Hematopoietic multipotent progenitor cell treated with erythropoietin and hydrocortisone succinate and interleukin-3 and kit ligand, for 15 days (in vitro differentiated cells): Measurements from ENCODE around the gene HERPUD1.
"Not testable (repeated sequence)": the region's sequence is repeated elsewhere in the genome, so short reads cannot be mapped to it uniquely, and the experiment has no call there.

Experiments used
- DNase-seq: peaks from one replicate; pipeline ENCODE4 v3.0.0-alpha.2; 2015; ENCODE audit warnings: low spot score

Gene HERPUD1

DNA sequence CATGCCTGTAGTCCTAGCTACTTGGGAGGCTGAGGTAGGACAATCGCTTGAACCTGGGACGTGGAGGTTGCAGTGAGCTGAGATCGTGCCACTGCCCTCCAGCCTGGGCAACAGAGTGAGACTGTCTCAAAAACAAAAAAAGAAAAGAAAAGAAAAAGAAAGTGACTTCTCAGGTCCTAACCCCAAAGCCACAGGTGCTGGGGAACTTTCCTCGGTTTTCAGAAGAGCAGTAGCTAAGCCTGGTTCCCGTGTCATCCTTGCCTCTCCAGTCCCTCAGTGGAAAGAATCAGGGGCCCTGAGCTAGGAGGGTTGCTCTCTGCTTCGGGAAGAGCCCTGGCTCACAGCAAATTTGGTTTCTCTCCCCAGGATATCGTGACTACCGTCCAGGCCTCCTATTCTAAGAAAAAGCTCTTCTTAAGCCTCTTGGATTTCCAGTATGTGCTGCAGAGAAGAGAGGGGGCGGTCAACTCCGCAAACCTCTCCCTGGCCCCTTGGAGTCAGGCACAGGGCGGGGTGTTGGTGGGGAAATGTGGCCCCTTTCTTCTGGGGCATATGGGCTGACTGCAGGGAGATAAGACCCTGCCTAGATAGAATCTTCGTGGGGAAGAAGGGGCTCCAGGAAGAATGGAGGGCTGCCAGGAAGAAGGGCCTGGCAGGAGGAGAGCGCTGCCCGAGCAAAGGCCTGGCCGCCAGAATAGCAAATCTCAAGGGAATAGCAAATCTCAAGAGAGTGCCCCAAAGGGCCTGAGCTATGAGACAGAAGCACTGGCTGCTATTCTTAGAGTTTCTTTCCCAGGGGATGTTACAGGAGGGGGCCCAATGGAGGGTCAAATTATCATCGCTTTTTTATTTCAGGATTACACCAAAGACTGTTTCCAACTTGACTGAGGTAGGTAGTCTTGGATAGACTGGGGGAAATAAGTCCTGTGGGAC, 49.1 kb downstream of the HERPUD1 start:
- DNase-seq: no peak

DNA sequence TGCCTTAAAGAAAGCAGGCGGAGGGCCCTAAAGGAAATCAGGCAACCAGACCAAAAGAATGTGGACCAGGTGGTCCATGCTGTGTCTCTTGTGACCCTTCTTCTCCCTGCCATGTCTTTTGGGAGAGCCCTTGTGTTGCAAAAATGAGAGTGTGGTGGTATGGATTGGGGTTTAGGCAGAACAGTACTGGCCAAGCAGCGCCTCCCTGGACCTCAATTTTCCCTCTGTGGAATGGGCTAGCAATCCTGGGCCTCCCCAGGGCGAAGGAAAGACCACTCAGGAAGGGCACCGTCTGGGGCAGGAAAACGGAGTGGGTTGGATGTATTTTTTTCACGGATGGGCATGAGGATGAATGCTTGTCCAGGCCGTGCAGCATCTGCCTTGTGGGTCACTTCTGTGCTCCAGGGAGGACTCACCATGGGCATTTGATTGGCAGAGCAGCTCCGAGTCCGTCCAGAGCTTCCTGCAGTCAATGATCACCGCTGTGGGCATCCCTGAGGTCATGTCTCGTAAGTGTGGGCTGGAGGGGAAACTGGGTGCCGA, 49.9 kb downstream of the HERPUD1 start:
- no peak for DNase-seq

DNA sequence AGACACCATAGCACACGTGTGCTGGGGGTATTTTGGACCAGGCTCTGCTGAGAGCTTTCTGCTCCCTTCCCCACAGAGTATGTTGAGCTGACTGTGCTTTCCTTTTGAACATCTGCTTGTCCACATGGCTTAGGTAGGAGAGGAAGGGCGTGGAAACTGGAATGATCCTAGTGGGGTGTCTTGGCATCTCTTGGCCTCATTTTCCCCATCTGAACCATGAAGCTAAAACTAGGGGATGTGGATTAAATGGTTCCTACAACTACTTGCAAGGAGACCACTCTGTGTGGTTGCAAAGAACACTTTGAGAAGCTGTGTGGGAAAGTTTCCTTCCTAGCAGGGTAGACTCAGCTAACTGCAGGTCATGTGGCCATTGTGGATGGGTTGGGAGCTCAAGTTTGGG, 50.8 kb downstream of the HERPUD1 start:
- DNase-seq: no peak

DNA sequence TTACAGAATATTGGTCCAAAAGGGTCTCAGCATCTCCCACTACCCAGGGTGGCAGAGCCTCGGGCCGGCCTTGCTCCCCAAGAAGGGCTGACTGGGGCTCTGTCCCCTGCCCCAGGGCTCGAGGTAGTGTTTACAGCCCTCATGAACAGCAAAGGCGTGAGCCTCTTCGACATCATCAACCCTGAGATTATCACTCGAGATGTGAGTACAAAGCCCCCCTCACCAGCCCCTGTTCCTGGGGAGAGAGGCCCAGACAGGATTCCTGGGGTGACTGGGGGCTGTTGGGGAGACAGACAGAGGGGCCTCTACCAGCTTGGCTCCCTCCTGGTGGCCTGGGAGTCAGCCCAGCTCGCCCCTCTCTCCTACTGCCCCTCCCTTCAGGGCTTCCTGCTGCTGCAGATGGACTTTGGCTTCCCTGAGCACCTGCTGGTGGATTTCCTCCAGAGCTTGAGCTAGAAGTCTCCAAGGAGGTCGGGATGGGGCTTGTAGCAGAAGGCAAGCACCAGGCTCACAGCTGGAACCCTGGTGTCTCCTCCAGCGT, 51.3 kb downstream of the HERPUD1 start:
- DNase-seq: no peak

DNA sequence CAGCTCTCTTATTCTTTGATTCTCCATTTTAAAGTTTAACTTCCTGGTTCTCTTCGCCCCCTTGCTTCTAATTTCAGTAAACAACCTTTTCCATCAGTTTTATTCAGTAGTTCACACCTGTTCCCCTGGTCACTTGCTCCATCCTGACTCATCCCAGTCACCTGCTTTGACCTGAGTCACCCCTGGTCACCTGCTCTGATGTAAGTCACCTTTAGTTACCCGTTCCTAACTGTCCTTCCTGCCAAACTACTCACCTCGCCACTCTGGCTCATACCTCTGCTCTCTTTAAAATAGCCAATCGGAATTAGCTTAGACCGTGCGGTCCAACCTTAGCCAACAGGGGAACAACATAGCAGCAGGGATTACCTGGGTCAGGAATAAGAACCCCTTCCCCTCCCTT, 52.7 kb downstream of the HERPUD1 start:
- no peak for DNase-seq

DNA sequence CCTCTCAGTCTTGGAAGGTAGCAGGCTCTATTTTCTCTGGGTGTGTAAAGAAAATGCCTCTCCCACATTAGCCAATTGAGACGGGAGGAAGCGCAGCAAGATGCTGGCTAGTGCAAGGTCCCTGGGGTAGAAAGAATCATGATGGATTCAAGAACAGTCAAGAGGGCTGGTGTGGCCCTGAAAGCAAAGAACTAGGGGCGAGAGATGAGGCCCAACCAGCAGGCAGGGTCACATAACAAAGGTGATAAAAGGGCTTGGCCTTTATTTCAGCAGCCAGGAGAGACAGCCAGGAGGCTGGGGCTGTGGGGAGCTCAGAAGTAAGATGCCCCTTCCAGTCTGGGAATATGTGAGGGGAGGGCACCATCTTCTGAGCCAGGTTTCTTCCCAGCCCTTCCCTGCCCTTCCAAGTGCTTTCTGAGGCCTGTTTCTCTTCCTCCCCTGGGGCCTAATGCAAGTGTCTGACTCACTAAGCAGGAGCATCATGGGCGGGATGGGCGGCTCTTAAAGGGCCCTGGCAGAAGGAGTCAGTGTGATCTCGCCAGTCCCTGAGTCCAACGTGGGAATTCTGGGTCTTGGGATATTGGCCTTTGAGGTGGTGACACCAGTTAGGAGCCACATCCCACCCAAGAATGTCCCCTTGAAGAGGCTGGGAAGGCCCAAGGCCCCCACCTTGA, 53.5 kb downstream of the HERPUD1 start:
- DNase-seq: no peak

DNA sequence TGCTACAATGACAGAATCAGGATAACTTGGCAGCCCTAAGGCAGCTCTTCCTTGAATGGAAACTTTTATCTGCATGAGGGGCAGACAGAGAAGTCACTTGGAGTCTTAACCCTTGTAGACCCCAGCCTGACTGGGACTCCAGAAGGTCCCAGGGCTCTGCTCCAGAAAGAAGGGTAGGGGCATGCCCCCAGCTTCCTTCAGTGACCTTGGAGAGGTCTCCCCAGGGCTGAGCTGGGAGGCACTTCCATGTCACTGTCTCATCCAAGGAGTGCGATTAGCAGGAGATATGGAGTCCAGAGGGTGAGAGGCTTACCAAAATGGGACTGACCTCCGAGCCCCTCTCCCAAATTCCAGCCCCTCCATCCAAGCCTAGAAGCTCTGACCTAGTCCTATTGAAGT, 54.0 kb downstream of the HERPUD1 start:
- no peak for DNase-seq

DNA sequence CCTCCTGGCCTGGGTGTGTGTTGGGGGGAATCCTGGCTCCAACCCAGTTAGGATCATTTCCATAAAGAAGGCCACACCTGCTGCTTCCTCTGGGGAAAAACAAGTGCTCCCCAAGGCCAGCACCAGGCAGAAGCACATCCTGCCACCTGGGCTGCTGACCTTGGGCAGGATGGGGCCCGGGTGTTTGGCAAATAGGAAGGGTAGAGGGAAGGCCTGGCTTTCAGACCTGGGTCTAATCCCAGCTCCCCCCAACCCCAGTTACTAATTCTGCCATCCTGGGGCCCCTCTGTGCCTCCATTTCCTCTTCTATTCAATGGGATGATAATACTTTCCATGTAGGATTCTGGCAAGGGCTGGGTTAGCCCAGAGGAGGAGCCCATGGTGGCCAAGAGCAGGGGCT, 54.4 kb downstream of the HERPUD1 start:
- no peak for DNase-seq

DNA sequence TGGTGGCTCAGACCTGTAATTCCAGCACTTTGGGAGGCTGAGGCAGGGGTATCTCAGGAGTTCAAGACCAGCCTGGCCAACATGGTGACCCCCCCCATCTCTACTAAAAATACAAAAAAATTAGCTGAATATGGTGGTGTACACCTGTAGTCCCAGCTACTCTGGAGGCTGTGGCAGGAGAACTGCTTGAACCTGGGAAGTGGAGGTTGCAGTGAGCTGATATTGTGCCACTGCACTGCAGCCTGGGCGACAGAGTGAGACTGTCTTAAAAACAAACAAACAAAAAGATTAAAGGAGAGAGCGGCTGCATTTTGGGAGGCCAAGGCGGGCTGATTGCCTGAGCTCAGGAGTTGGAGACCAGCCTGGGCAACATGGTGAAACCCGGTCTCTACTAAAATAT, 55.0 kb downstream of the HERPUD1 start:
- DNase-seq: not testable (repeated sequence)

DNA sequence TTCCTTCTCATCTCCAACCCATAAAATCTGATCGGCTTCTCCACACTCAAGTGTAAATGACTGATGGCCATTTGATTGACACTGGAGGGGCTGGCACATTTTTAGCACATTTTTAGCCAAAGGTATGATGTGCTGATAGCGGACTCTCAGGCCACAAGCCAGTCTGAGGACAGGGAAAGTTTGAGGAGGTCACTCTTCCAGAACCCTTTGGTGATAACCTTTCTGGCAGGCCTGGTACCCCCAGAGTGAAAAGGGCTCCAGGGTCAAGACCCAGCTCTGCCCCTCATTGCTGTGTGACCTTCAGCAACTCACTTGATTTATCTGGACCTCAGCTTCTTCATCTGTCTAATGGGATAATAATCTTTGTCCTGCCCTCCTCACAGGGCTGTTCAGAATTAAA, 55.8 kb downstream of the HERPUD1 start:
- DNase-seq: no peak

DNA sequence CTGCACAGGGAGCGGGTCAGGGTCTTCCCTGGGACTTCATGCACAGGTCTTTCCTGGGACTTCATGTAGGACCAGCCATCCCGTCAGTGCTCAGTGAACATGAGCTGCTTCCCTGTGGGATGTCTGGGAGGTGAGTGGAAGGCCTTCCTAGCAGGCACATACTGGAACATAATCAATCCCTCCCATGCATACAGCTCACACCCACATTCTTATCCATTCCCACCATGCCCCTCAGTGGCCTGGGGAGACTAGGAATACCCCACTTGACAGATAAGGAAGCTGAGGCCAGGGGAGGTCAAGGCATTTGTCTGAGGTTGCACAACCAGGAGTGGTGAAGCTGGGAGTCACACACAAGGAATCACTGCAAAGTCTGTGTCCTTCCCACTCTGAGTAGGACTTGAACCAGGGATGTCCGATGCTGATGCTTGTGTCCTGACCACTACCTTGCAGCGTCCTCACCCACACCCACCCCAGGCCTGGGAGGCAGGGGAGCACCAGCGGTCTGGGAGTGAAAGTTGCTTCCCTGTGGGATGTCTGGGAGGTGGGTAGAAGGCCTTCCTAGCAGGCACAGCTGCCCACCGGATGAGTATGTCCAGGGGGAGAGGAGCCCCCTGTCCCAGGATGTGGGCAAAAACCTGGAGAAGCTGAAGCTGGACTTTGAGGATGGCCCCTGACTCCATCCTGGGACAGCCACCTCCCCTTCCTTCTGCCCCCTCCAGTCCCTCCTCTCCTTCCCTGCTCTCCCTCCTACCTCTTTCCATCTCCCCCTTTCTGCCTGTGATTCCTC, 56.4 kb downstream of the HERPUD1 start:
- DNase-seq: peak; percentile 21

DNA sequence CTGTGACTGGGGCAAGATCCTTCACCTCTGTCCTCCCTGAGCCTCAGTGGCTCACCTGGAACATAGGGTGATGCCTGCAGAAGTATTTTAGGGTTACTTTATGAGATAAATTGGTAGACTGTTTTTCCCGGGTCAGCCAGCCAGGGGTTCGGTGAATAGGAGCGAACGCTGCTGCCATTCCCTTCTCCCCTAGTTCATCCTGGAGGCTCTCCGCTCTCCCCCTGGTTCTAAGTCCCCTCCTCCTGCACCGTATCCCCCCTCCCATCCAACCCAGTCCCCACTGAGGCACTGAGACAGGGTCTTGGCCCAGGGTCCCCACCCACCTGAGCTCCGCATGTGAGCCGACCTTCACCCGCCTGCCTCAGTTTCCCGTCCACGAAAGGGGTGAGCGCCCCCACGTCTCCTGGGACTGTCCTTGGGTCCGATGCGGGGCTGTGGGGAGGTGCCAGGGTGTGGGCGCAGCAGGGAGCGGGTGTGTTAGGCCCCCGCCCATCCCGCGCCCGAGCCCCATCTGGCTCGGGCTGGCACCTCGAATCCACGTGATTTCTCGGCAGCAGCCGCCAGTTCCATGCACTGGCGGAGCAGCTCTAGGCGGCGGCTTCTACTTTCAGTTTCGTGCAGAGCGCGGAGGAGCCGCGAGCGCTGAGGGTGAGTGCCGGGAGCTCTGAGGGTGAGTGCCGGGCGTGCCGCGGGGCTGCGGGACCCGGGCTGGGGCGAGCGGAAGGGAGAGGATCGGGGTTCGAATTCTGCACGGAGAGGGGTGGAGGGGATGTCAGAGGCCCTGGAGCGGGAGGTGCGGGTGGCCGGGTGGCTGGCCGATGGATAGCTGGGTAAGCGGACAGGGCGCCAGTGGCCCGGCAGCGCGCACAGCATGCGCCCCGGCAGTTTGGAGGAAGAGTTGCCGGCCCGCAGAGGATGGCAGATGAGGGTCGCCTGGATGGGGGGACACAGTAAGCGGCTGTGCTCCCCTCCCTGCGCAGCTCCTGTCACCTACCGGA, 57.3 kb downstream of the HERPUD1 start, which contains the start of gene NLRC5:
TSS of gene NLRC5 (plus strand) at position 610 of the 998 bp plus-strand sequence. CDS start 31,156 bp downstream, outside the sequence.
- DNase-seq: peak; percentile 81

DNA sequence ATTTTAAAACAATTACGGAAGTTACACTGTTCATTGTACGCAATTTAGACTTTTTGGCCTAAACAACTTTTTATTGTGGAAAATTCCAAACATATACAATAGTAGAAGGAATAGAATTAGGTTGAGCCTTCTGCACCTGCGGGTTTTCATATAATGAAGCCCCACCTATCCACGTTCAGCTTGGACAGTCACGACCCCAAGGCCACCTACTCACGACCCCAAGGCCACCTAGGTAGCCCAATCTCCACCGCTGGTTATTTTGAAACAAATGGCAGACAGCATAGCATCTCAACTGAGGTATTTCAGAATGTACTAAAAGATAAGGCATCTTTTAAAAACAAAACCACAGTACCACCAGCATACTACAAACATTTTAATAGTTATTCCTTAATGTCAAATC, 58.0 kb downstream of the HERPUD1 start:
- no peak for DNase-seq

DNA sequence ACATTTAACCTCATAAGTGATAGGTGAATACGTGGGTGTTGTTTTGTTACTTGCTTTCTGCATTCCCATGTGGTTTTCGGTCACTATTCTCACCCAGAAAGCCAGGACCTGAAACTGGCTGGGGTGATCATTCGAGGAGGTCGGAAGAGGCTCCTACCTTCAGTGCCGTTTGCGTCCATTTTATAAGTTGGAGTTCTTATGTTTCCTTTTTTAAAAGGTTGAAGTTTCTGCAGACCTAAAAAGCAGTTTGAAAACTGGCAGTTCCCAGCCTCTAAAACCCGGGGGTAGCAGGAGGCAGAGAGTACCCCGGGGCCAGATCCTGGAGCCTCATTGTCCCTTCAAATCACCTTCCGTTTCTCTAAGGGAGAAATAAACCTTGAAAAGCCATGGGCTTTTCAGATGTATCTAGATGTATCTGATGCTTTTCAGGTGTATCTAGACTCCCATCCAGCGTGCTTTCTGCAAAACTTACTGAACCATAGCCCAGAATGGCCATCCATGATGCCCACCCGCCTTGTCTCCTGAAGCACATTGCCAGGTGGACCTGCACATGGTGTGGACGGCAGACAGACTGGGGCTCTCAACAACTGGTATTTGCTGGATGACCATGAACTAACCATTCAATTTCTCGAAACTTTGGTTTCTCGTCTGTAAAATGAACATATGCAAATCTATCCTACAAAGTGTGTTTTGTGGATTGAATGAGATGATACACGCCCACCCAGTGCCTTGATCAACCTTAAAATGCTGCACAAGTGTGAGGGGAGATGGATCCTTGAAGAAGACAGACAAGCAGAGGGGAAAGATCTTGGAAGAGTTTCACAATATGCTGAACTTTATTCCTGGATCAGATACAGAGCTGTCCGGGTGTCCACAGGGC, 58.7 kb downstream of the HERPUD1 start:
- DNase-seq: no peak

DNA sequence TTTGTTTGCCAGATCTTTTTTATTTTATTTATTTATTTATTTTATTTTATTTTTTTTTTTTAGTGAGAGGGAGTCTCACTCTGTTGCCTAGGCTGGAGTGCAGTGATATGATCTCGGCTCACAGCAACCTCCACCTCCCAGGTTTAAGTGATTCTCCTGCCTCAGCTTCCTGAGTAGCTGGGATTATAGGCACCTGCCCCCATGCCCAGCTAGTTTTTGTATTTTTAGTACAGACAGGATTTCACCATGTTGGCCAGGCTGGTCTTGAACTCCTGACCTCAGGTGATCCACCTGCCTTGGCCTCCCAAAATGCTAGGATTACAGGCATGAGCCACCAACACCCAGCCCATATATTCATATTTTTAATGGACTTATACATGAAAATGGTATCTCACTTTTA, 60.5 kb downstream of the HERPUD1 start:
- DNase-seq: not testable (repeated sequence)

DNA sequence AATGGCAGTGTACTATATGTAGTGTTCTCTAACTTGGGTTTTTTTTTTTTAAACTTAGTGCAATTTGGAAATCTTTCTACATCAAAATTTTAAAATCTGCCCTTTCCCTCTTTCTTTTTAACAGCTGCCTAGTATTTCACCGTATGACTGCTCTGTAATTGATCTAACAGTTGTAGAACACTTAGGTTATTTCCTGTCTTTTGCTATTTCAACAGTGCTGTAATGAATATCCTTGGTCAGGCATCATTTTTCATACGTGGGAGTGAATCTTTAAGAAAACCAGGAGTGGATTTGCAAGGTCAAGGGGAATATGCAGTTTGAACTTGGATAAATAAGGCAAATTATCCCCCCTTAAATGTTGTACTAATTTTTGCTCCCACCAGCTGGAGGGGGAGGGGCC, 61.3 kb downstream of the HERPUD1 start:
- no peak for DNase-seq

DNA sequence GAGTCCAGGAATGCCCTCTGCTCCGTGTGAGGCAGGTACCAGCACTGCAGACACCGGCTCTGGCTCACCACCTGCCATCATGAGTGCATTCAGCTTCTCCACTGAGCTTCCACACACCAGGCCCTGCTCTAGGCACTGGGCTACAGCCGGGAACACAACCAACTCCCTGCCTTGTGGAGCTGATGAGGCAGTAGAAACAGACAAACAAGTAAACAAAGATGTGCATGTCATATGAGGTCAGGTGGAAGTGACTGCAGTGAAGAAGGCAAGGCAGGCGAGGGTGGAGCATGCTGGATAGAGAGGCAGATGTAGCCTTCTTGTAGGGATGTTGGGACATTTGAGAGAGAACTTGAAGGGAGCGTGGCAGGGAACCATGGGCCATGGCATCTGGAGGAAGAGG, 62.4 kb downstream of the HERPUD1 start:
- no peak for DNase-seq
